WTC11 (cell line): ENCODE results near the gene RPS6KA4.

Experiments
- ATF6 ChIP-seq: sonication (generic); formaldehyde crosslinking; IDR thresholded peaks from 2 replicates; pipeline ENCODE4 v1.8.1; 2023; ENCODE audit warnings: mild to moderate bottlenecking, missing genetic modification reagents
- ZNF263 ChIP-seq: sonication (generic); formaldehyde crosslinking; IDR thresholded peaks from 2 replicates; pipeline ENCODE4 v1.8.1; 2022; ENCODE audit warnings: low read depth, mild to moderate bottlenecking, moderate library complexity, missing genetic modification reagents
- TF ChIP-seq, protein P1 (sequence below): fragments of 200-600 bp; IDR thresholded peaks from 2 replicates; pipeline ENCODE4 v1.8.0; 2022; ENCODE audit warnings: antibody characterized with exemption

DNA sequence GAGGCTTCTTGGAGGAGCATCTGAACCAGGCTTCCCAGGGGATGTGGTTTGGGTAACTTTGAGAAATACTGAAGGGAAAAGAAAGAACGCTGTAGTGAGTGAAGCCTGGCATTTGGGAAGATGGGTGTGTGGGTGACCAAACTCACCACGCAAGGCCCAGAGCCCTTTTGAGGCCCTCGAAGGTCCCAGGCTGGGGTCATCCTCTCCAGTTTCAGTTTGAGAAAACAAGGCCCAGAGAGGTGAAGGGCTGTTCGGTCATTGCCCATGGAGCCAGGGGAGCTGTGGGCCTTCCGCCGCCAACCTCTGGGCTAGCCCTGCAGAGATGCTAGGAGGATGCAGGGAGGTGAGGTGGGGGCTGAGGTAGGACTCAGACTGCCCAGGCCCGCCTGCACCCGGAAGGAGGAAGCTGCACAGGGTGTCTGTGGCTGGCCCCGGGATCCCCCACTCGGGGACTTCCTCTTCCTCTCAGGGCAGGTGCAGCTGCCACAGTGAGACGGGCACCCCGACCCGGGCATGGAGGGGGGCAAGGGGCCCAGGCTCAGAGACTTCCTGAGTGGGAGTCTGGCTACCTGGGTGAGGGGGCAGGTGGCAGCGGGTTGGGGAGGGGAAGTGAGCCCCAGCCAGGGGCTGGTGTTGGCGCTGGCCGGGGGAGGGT, 19.1 kb upstream of the RPS6KA4 start, which contains the start of gene CCDC88B:
- no peak for TF ChIP-seq ZNF263 (CRISPR knock-in tag)
- TF ChIP-seq ATF6 (CRISPR knock-in tag) = no peak
- TF ChIP-seq, protein P1, sequence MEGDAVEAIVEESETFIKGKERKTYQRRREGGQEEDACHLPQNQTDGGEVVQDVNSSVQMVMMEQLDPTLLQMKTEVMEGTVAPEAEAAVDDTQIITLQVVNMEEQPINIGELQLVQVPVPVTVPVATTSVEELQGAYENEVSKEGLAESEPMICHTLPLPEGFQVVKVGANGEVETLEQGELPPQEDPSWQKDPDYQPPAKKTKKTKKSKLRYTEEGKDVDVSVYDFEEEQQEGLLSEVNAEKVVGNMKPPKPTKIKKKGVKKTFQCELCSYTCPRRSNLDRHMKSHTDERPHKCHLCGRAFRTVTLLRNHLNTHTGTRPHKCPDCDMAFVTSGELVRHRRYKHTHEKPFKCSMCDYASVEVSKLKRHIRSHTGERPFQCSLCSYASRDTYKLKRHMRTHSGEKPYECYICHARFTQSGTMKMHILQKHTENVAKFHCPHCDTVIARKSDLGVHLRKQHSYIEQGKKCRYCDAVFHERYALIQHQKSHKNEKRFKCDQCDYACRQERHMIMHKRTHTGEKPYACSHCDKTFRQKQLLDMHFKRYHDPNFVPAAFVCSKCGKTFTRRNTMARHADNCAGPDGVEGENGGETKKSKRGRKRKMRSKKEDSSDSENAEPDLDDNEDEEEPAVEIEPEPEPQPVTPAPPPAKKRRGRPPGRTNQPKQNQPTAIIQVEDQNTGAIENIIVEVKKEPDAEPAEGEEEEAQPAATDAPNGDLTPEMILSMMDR = no peak
